Measurements from ENCODE around the gene CHRDL2.
A peak's percentile ranks its signal among the peaks of the same experiment; 100 is the strongest.

The CHRDL2 gene

GRCh38 chr11:74685338-74685737, 45.9 kb downstream of the CHRDL2 start:
- 0 out of 2 replicates have a peak, but pooled peaks cover 1% of the 10 kb centered on the region for H3K4me1 ChIP-seq (ENCODE audit: control insufficient read depth, insufficient read depth, low read length)
- DNase-seq (ENCODE audit: low read depth, low spot score) = no peak
- no peaks in the 10 kb centered on the region for H3K9me3 ChIP-seq (ENCODE audit: control insufficient read depth, insufficient read depth, low read length)
- H3K27ac ChIP-seq (ENCODE audit: low read length) = no peak overlapping the region
- H3K4me3 ChIP-seq (ENCODE audit: low read length) = no peak overlapping the region
- no peaks in the 10 kb centered on the region for H3K36me3 ChIP-seq (ENCODE audit: control insufficient read depth, insufficient read depth, low read length)
- H3K27me3 ChIP-seq (ENCODE audit: control insufficient read depth, insufficient read depth, low read length) = no peaks in the 10 kb centered on the region; the same call in 1 of the 2 replicates

DNA sequence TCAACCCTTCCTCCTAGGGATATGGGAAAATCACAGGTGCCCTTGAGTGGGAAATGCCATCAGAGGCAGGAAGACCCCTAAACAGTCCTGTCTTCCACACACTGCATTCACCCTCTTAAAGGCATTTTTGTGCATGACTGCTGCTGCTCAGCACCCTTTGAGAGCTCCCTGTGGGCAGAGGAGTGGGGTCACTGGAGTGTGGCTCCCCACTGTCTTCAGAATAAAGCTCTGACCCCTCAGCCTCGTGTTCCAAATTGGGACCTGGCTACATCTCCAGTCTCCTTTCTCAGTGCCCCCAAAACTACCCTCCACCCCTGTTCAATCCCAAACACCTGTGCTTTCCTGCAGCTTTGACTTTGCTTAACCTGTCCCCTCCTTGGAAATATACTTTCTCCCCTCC, 46.6 kb downstream of the CHRDL2 start:
- Histone ChIP-seq H3K27ac (ENCODE audit: low read length) (no peak overlapping the region), H3K36me3 (ENCODE audit: control insufficient read depth, insufficient read depth, low read length) (no peaks in the 10 kb centered on the region), H3K9me3 (ENCODE audit: control insufficient read depth, insufficient read depth, low read length) (no peaks in the 10 kb centered on the region), H3K4me1 (ENCODE audit: control insufficient read depth, insufficient read depth, low read length) (no peaks in the 10 kb centered on the region), H3K4me3 (ENCODE audit: low read length) (no peak overlapping the region), H3K27me3 (ENCODE audit: control insufficient read depth, insufficient read depth, low read length) (no peaks in the 10 kb centered on the region; the same call in 1 of the 2 replicates)
- no CpG with 5 or more reads among the region's 1 CpG for WGBS (ENCODE audit: insufficient coverage, insufficient read length)
- DNase-seq (ENCODE audit: low read depth, low spot score) = no peak

DNA sequence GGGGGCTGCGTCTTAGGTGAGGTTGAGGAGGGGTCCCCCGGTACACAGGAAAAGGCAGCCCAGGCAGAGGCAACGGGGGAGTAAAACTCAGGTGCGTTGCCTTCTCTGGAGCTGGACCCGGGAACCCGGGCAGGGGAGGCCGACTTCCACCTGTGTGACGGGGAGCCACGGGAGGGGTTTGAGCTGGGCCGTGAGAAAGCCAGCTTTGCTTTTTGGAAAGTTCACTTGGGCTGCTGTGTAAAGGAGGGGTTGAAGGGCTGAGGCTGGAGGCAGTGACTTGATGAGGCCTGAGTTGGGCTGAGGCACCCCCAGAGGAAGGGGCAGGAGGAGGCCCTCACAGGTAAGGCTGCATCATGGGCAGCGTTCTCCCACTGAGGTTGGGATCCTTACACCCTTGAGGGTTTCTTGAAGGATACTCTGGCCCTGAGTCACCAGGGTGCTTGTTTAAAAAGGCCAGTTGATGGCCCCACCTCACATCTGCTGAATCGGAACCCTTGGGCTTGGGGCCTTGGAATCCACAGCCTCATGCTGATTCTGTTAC, 47.2 kb downstream of the CHRDL2 start:
- H3K36me3 ChIP-seq (ENCODE audit: control insufficient read depth, insufficient read depth, low read length) = no peaks in the 10 kb centered on the region
- H3K9me3 ChIP-seq (ENCODE audit: control insufficient read depth, insufficient read depth, low read length) = no peaks in the 10 kb centered on the region
- H3K27me3 ChIP-seq (ENCODE audit: control insufficient read depth, insufficient read depth, low read length) = no peaks in the 10 kb centered on the region; the same call in 1 of the 2 replicates
- DNase-seq (ENCODE audit: low read depth, low spot score) = no peak
- H3K27ac ChIP-seq (ENCODE audit: low read length) = no peak overlapping the region
- no peaks in the 10 kb centered on the region for H3K4me1 ChIP-seq (ENCODE audit: control insufficient read depth, insufficient read depth, low read length)
- WGBS (ENCODE audit: insufficient coverage, insufficient read length) = no CpG with 5 or more reads among the region's 12 CpGs
- no peak overlapping the region; the same call in 1 of the 2 replicates for H3K4me3 ChIP-seq (ENCODE audit: low read length)

DNA sequence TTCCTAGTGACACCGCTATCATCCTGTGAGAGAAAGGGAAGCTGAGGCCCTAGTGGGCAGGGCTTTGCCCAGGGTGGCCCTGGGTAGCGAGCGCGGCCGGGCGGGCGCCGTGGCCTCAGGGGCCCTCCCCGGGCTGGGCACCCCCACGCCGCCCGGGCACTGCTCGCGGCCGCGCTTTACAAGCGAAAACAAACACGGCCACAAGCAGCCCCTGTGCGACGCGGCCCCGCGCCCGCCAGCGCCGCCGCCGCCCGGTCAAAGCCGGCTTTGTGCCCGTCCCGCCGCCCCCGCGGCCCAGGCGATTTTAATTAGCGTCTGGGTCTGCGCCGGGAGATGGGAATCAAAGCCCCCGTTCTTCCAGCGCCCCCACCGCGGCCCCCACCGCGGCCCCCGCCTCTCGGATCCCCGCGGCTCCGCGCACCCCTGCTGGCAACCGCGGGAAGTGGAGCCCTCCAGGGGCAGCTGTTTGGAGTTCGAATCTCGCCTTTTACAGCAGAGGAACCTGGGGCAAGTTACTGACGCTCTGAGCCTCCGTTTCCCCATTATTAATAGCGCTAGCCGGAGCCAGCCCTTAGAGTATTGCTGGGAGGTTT, 47.9 kb downstream of the CHRDL2 start:
- DNase-seq (ENCODE audit: low read depth, low spot score) = no peak
- Histone ChIP-seq H3K27ac (ENCODE audit: low read length) (no peak overlapping the region), H3K4me1 (ENCODE audit: control insufficient read depth, insufficient read depth, low read length) (no peaks in the 10 kb centered on the region), H3K27me3 (ENCODE audit: control insufficient read depth, insufficient read depth, low read length) (no peaks in the 10 kb centered on the region; the same call in 1 of the 2 replicates), H3K9me3 (ENCODE audit: control insufficient read depth, insufficient read depth, low read length) (no peaks in the 10 kb centered on the region), H3K36me3 (ENCODE audit: control insufficient read depth, insufficient read depth, low read length) (no peaks in the 10 kb centered on the region), H3K4me3 (ENCODE audit: low read length) (peak overlapping the region; percentile 51; the same call in 1 of the 2 replicates)
- no CpG with 5 or more reads among the region's 59 CpGs for WGBS (ENCODE audit: insufficient coverage, insufficient read length)

DNA sequence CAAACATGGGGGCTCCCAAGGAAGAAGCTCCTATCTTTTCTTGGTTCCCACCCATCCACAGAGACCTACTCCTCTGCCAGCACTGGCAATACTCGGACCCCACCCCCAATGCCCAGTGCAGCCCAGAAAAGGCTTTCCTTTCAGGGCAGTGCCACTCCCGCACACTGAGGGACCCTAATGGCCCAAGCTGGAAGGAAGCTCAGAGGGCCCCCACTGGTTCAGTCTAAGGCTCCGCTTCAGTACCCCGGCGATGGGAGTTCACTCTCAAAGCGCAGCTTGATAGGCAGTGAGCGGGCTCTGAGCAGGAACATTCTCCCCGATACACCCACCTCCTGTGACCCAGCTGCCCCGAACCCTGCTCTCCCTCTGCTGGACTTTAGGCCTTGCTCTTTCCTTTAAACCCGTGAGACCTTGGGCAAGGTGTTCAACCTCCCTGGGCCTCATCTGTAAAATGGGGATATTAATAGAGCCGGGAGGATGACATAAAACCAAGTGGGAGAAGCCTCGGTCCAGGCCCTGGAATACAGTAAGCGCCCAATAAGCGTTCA, 48.4 kb downstream of the CHRDL2 start:
- Histone ChIP-seq H3K36me3 (ENCODE audit: control insufficient read depth, insufficient read depth, low read length) (no peaks in the 10 kb centered on the region), H3K27ac (ENCODE audit: low read length) (no peak overlapping the region), H3K4me3 (ENCODE audit: low read length) (peak overlapping the region; percentile 51; the same call in 1 of the 2 replicates), H3K27me3 (ENCODE audit: control insufficient read depth, insufficient read depth, low read length) (no peaks in the 10 kb centered on the region; the same call in 1 of the 2 replicates), H3K9me3 (ENCODE audit: control insufficient read depth, insufficient read depth, low read length) (no peaks in the 10 kb centered on the region), H3K4me1 (ENCODE audit: control insufficient read depth, insufficient read depth, low read length) (no peaks in the 10 kb centered on the region)
- no peak for DNase-seq (ENCODE audit: low read depth, low spot score)
- no CpG with 5 or more reads among the region's 14 CpGs for WGBS (ENCODE audit: insufficient coverage, insufficient read length)

DNA sequence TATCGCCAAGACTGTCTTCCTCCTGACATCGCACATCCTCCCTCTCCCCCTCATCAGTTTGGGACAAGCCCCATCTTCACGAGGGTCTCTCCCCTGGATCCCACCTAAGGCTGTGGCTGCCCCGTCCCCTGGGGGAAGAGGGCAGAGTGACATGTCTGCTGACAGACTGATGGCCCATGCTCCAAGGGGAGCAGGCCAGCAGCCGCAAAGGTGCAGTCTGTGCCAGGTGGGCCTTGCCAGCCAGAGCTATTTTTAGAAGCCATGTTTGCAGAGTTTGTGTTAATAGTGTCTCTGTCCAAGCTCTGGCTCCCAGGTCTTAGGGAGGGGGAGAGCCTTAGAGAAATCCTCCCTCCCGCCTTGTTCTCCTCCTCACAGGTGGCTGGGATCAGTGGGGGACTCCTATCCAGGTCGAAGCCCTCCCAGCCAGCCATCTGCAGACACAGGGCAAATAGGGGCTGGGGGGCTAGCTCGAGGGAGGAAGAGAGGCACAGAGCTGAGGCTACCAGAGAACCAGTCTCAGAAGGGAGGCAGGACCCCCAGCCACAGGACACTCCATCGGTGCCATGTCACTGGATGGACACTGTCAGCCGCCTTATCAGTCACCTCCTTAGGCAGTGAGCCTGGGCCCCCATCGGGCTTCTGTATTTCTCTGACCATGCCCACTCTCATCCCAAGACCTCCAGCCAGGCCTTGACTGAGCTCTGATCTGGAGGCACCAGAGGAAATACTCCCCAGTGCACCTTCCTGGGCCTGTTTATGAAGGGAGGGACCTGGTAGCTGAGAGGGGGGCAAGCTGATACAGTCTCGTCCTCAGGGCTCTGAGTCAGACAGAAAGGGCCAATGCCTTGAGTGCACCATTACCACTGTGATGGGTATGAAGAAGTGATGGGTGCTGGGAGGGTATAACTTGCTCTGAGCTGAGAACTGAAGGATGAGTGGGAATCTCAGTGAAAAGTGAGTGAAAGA, 49.3 kb downstream of the CHRDL2 start:
- Histone ChIP-seq H3K36me3 (ENCODE audit: control insufficient read depth, insufficient read depth, low read length) (no peaks in the 10 kb centered on the region), H3K9me3 (ENCODE audit: control insufficient read depth, insufficient read depth, low read length) (no peaks in the 10 kb centered on the region), H3K27me3 (ENCODE audit: control insufficient read depth, insufficient read depth, low read length) (no peaks in the 10 kb centered on the region; the same call in 1 of the 2 replicates), H3K4me3 (ENCODE audit: low read length) (no peak overlapping the region), H3K4me1 (ENCODE audit: control insufficient read depth, insufficient read depth, low read length) (no peaks in the 10 kb centered on the region), H3K27ac (ENCODE audit: low read length) (no peak overlapping the region)
- WGBS (ENCODE audit: insufficient coverage, insufficient read length) = no CpG with 5 or more reads among the region's 12 CpGs
- no peak for DNase-seq (ENCODE audit: low read depth, low spot score)

DNA sequence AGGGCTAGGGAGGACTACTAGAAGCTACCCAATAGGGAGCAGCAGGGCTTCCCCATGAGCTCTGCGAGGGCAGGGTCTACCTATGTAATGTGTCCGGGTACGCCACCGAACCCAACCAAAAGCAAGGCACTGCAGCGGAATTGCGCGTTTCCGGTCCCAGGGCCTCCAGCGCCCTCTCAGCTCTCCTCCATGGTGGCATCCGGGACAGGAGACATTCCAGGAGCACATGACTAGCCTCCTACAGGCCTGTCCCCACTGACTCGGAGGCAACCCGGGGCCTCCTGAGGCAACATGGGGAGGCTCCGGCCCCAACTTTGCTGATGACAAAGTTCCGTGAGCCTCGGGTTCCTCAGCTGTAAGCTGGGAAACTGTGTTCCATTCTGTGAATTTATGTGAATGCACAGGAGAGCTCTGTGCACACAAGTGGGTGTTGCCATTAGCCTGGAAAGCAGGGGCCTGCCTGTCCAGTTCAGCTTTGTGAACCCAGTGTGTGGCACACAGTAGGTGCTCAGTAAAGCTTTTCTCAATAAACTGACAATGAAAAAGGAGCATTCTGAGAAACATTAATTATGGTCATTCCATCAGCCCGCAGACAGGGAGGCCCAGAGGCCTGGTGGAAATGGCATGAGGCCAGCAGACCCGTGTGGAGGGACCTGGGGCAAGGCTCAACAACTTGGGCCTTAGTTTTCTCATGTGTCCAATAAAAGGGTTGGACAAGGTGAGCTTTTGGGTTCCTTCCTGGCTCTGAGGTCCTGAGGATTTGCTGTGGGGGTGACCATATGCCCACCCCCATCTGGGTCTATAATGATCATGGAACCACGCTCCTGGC, 50.3 kb downstream of the CHRDL2 start:
- no peak for DNase-seq (ENCODE audit: low read depth, low spot score)
- Histone ChIP-seq H3K27me3 (ENCODE audit: control insufficient read depth, insufficient read depth, low read length) (no peaks in the 10 kb centered on the region; the same call in 1 of the 2 replicates), H3K4me3 (ENCODE audit: low read length) (no peak overlapping the region), H3K4me1 (ENCODE audit: control insufficient read depth, insufficient read depth, low read length) (no peaks in the 10 kb centered on the region), H3K9me3 (ENCODE audit: control insufficient read depth, insufficient read depth, low read length) (no peaks in the 10 kb centered on the region), H3K27ac (ENCODE audit: low read length) (no peak overlapping the region), H3K36me3 (ENCODE audit: control insufficient read depth, insufficient read depth, low read length) (no peaks in the 10 kb centered on the region)
- no CpG with 5 or more reads among the region's 18 CpGs for WGBS (ENCODE audit: insufficient coverage, insufficient read length)

DNA sequence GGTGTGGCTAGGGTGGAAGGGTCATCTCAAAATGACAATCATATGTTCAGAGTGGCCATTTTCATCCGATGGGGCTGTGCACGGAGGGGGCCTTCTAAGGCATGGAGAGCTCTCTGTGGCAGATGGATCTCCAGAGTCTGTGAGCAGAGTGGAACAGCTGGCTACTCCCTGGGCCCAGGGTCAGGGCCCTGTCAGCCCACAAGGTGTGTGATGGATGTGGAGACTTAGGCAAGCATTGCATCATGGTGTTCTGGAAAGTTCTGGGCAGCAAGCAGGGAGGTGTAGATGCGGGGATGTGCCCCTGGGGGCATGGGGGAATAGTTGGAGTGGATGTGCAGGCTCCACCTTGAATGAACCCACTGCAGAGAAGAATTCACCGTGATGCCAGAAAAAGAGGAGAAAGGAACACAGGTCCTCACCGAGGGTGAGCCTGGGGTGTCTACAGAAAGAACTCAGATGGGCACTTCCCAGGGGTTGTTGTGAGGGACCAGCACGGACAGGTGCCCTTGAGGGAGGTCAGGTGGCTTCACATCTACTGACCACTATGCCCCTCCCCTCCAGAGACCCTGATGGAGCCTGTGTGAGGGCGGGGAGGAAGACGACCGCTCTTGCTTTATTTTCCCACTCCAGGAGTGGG, 51.1 kb downstream of the CHRDL2 start:
- no peak for DNase-seq (ENCODE audit: low read depth, low spot score)
- H3K27ac ChIP-seq (ENCODE audit: low read length) = no peak overlapping the region
- no peak overlapping the region for H3K4me3 ChIP-seq (ENCODE audit: low read length)
- H3K36me3 ChIP-seq (ENCODE audit: control insufficient read depth, insufficient read depth, low read length) = no peaks in the 10 kb centered on the region
- no peaks in the 10 kb centered on the region for H3K9me3 ChIP-seq (ENCODE audit: control insufficient read depth, insufficient read depth, low read length)
- no peaks in the 10 kb centered on the region for H3K4me1 ChIP-seq (ENCODE audit: control insufficient read depth, insufficient read depth, low read length)
- WGBS (ENCODE audit: insufficient coverage, insufficient read length) = no CpG with 5 or more reads among the region's 9 CpGs
- no peaks in the 10 kb centered on the region; the same call in 1 of the 2 replicates for H3K27me3 ChIP-seq (ENCODE audit: control insufficient read depth, insufficient read depth, low read length)

DNA sequence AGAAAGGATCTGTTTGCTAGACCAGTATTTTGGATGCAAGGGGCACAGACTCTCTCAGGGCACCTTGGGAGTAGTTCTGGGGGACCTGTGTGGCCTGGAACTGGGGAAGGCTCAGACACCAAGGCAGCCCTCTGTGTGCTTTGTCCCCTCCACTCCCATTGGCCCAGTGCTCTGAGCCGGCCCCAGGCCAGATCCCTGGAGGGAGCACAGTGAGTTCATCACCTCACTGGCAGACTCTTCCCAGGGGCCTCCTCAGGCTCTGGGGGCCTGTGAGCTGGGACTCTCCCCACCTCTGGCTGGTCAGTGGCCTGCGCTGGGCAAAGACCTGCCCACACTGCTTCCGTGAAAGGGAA, 51.7 kb downstream of the CHRDL2 start:
- Histone ChIP-seq H3K9me3 (ENCODE audit: control insufficient read depth, insufficient read depth, low read length) (no peaks in the 10 kb centered on the region), H3K27me3 (ENCODE audit: control insufficient read depth, insufficient read depth, low read length) (no peaks in the 10 kb centered on the region; the same call in 1 of the 2 replicates), H3K27ac (ENCODE audit: low read length) (no peak overlapping the region), H3K36me3 (ENCODE audit: control insufficient read depth, insufficient read depth, low read length) (no peaks in the 10 kb centered on the region), H3K4me3 (ENCODE audit: low read length) (no peak overlapping the region), H3K4me1 (ENCODE audit: control insufficient read depth, insufficient read depth, low read length) (no peaks in the 10 kb centered on the region)
- no peak for DNase-seq (ENCODE audit: low read depth, low spot score)
- no CpG with 5 or more reads among the region's 3 CpGs for WGBS (ENCODE audit: insufficient coverage, insufficient read length)

Measured in iPS DF 6.9 (cell line).